Fibroblast of the aortic adventitia (primary cell): Measurements from ENCODE around the gene LUC7L2. TPM values are rescaled to one million over a fixed set of nuclear protein-coding genes. Genes with fewer than 3 reads are reported as not detected.

Source experiments
- DNase-seq: peaks from one replicate; pipeline ENCODE4 v3.0.0-alpha.2; 2010; ENCODE audit warnings: low read depth
- H3K4me3 ChIP-seq: 2 replicates; pipeline ENCODE4 v1.5.1; 2011; ENCODE audit warnings: low read depth, mild to moderate bottlenecking, control low read depth, low read length, moderate library complexity
- total RNA-seq: library from RNA; depleted of rRNA; stranded (reverse); fragments of >200 nt; gene quantifications from 2 replicates; pipeline ENCODE4 v1.2.3, GENCODE V29; 2012; ENCODE audit warnings: low replicate concordance
- TF ChIP-seq, protein P1 (sequence below): IDR thresholded peaks from 2 replicates; pipeline ENCODE4 v1.5.1; 2011; ENCODE audit warnings: mild to moderate bottlenecking, low read length, control low read depth, inconsistent platforms; ENCODE audit not compliant: insufficient read depth

LUC7L2 gene
- total RNA-seq, 1 donor = 58.5 TPM

DNA sequence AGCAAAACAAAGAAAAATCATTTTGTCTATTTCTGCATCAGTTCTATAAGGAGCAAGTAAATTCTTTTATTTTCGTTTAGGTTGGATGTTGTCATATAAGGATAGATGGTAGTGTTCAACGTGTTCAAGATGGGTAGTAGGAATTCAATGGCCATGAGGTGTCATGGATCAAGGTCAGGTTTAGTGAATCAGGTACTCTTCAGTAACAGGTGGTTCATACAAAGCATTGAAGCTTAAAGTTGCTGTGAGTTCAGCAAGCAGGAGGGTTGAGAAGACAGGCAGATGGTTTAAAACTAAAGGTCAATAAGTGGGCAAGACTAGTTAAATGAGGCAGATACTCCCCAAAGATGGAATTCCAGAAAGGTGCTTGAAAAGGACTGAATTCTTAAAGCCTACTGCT lies 5.6 kb downstream of the LUC7L2 start:
- no peak overlapping the region for H3K4me3 ChIP-seq
- no peak for DNase-seq
- TF ChIP-seq, protein P1, sequence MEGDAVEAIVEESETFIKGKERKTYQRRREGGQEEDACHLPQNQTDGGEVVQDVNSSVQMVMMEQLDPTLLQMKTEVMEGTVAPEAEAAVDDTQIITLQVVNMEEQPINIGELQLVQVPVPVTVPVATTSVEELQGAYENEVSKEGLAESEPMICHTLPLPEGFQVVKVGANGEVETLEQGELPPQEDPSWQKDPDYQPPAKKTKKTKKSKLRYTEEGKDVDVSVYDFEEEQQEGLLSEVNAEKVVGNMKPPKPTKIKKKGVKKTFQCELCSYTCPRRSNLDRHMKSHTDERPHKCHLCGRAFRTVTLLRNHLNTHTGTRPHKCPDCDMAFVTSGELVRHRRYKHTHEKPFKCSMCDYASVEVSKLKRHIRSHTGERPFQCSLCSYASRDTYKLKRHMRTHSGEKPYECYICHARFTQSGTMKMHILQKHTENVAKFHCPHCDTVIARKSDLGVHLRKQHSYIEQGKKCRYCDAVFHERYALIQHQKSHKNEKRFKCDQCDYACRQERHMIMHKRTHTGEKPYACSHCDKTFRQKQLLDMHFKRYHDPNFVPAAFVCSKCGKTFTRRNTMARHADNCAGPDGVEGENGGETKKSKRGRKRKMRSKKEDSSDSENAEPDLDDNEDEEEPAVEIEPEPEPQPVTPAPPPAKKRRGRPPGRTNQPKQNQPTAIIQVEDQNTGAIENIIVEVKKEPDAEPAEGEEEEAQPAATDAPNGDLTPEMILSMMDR = no peak

DNA sequence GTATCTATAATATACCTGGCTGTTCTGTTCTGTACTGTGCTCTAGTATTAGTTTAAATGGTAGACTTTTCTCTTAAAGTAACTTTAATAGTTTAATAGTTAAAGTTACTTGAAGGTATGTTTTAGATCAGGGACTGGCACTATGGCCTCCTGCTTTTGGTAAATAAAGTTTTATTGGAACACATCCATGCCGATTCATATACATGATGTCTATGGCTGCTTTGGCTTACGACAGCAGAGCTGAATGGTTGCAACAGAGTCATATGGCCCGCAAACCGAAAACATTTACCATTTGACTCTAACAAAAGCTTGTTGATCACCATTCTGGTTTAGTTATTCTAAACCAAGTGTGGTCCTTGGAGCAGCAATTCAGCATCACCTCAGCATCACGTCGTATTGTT lies 6.7 kb downstream of the LUC7L2 start:
- no peak for DNase-seq
- TF ChIP-seq, protein P1 = no peak
- no peak overlapping the region for H3K4me3 ChIP-seq

DNA sequence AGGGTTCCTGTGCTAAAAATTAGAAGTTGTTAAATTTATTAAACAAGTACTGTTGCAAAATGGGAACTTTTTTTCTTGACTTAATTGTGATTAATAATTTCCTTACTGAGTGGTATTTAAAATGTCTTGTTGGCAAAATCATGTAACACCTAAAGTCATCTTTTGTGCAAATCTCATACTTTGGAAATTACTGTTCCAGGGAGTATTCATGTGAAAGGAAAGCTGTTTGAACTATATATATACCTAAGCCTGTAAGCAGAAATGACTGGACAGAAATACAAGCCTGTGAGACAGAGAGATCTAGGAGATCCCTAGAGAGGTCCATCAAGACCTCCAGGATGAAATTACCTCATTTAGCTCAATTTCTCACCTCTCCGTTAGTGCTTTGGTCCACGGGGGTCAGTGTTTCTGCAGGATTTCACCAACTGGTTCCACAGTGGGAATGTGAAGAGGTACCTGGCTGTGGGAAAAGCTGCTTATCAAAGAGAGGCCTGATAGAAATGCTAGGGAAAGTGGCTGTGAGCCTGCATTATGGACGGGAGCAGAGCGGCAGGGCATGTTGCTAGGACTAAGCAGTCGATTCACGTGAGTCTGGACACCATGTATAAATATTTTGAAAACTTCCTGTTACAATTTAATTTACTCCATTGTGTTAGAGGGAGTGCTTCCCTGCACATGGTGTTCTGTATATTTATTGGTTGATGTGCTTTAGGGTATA lies 7.9 kb downstream of the LUC7L2 start:
- no peak for DNase-seq
- TF ChIP-seq, protein P1 = no peak
- H3K4me3 ChIP-seq = no peak overlapping the region

DNA sequence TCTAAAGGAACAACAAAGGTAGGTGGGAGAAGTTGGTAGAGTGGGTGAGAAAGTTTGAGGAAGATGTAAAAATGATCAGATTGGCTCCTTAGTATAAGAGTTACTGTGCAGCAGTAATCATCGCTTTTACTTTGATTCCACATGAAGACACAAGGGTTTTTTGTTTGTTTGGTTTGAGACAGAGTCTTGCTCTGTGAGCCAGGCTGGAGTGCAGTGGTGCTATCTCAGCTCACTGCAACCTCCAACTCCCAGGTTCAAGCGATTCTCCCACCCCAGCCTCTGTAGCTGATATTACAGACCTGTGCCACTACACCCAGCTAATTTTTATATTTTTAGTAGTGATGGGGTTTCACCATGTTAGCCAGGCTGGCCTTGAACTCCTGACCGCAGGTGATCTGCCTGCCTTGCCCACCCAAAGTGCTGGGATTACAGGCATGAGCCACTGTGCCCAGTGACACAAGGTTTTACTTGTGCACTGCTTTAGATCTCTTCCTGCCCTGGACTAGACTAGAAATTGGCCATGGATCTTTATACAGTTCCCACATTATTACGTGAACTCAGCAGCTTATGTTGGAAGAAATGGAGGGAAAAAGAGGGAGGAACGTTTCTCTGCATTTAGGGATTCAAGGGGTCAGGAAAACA lies 10.7 kb downstream of the LUC7L2 start:
- no peak for DNase-seq
- no peak overlapping the region for H3K4me3 ChIP-seq
- TF ChIP-seq, protein P1 = no peak

DNA sequence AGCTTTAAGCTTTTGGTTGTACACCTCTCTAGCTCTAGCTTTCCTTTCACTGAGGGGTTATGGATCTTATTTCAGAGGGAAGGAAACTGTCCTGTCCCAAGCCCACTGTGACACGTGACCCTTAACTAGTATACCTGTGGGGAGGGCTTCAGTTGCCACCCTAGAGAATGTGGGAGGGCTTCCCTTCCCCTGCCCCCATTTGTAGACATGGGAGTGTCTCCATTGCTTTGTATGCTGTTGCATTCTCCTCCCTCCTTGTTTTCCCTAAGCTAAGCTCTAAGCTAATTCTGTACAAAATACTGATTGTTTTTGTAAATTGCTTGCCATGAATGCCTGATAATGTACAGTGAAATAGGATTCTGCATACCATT lies 11.2 kb downstream of the LUC7L2 start:
- TF ChIP-seq, protein P1 = no peak
- no peak for DNase-seq
- H3K4me3 ChIP-seq = no peak overlapping the region

DNA sequence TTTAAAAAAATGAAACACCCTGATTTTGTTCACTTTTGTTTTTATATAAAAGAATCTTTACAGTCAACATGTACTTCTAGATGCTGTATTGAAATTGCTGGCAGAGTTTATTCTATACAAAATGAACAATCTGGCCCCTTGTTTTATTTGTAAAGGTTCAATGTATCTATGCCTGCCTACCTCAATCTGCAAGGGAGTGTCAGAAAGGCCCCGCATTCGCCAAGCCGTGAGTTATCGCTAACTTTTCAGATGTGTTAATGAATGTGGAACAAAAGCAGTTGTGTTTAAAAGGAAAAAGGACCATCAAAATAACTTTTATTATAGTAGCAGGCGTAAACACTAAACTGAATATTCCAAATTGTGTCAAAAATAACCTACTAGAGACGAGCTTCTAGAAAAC lies 14.6 kb downstream of the LUC7L2 start:
- H3K4me3 ChIP-seq = no peak overlapping the region
- TF ChIP-seq, protein P1 = no peak
- no peak for DNase-seq

DNA sequence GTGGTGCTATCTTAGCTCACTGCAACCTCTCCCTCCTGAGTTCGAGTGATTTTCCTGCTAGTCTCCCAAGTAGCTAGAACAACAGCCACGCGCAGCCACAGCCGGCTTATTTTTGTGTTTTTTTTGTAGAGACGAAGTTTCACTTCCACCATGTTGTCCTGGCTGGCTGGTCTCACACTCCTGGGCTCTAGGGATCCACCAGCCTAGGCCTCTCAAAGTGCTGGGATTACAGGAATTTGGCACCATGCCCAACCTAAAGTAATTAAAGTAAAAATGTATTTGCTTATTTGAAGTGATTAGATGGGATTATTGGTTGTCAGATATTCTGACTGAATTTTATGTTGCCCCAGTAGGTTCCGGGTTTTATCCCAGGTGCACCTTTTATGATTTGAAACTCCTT lies 22.7 kb downstream of the LUC7L2 start:
- H3K4me3 ChIP-seq = no peak overlapping the region
- TF ChIP-seq, protein P1 = no peak
- no peak for DNase-seq
